ENCODE data around the gene PDE4D.
"Not testable (repeated sequence)": the region's sequence is repeated elsewhere in the genome, so short reads cannot be mapped to it uniquely, and the experiment has no call there.

PDE4D gene

DNA sequence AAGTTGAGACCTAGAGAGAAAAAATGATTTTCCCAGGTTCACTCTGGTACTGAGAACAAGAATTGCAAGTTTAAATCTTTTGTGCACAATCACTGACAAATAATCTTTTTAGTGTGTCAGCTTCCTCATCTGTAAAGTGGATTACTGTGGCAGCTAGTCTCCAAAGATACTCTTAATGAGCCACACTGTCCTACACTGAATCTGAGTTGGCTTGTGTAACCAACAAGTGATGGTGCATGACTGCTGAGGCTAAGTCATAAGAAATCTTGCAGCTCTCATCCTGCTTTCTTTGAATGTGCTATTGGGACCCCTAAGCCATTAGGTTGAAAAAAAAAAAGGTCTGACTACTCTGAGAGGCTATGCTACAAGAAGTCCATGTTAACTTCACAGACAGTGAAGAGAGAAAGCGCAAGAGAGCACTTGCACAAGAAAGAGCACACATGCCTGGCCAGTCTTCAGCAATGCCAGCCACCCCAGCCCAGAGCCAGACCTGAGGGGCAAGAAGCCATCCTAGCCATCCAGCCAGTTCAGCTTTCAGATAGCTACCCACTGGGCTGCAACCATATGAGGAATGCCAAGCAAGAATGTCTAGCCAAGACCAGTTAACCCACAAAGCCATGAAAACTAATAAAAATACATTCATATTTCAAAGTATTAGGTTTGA lies 891.2 kb downstream of the PDE4D start:
- DNase-seq (ENCODE audit: low read depth): no peak

DNA sequence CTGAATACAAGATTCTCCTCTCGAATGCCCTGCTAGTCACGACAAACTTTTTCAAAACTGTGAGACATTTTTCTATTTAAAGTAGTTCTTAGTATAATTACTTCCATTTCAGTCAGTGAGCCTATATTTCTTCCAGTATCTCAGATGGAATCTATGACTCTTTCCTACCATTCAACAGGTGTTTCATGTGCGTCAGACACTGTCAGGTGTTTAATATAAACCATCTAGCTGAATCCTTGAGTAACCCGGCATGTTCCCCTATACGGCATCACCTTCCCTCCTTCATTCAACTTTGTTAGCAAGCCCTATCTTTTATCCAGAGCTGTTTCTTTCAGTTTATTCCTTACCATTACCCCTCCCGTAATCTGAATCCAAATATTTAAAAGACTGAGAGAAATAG lies 891.8 kb downstream of the PDE4D start:
- no peak for DNase-seq (ENCODE audit: low read depth)

DNA sequence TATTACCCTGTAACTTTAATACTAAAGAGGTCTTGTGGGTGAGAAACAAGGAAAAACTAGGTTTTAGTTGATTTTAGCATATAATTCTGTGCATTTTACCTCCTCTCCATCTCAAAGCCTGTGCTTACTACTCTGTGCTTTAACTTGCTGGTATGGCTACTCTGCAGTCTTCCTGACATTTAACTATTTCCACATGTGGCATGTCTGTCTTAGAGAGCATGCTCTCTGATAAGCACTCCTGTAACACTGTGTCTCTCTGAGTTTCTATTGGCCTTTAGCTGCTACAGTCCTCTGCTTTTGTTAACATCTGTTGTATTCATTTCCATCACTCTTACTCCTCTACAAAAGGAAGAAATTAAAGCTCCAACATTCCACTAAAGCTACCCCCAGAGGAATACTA lies 892.4 kb downstream of the PDE4D start:
- DNase-seq (ENCODE audit: low read depth): no peak

DNA sequence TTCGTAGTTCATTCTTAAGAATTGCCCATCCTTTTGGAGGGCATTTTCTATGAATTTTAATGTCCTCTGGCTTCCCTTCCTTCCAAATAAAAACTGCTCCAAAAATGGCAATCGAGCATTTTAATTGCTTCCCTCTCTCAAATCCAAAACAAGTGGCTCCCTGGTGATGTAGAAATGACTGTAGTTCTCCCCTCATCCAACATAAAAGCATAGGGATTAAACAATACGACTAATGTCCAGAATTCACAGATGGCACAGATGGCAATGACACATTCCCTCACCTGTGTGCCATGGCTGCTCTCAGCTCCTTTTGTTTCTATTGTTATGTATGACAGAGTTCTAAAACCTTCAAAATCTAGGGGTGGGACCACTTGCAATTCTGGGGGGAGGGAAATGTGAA lies 893.3 kb downstream of the PDE4D start:
- no peak for DNase-seq (ENCODE audit: low read depth)

DNA sequence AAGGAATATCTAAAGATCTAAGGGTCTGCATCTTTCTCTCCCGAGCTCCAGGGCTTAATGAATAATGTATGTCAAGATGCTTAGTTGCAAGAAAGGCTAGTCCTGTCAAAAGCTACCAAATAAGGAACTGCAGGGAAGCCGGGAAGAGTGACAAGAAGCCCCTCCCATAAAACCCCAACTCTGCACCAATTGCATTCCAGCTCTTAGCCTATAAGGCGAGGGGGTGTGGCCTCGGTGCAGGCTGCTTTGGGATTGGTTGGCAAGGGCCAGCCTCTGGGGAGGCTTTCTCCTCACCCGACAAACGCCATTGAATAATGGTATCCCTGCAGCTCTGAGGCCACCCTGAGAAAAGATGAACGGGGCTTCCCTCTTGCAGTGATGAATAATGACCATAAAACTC lies 893.7 kb downstream of the PDE4D start:
- no peak for DNase-seq (ENCODE audit: low read depth)

DNA sequence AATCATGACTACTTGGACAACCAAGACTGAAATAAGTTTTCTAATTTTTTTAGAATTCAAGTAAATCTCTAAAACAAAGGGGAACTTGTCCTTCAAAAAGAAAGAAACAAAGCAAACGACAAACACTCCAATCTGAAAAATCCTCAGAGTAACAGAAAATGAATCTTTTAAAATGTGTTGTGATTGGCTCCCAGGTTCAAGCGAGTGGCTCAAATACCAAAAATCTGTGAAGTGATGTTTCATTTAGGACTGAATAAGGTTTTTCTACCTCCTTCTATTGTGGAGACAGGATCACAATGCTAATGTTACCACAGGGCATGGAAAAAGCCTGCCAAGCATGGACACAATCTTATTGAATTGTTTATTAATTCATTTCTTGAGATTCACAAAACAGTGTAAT lies 895.0 kb downstream of the PDE4D start:
- no peak for DNase-seq (ENCODE audit: low read depth)

DNA sequence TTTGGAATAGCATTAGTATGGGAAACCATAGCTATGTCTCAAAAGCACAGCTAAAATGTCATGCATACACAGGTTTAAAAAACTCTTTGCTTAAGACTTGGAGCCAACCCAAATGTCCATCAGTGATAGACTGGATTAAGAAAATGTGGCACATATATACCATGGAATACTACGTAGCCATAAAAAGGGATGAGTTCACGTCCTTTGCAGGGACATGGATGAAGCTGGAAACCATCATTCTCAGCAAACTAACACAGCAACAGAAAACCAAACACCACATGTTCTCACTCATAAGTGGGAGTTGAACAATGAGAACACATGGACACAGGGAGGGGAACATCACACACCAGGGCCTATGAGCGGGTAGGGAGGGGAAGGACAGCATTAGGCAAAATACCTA lies 897.7 kb downstream of the PDE4D start:
- DNase-seq (ENCODE audit: low read depth): not testable (repeated sequence)

DNA sequence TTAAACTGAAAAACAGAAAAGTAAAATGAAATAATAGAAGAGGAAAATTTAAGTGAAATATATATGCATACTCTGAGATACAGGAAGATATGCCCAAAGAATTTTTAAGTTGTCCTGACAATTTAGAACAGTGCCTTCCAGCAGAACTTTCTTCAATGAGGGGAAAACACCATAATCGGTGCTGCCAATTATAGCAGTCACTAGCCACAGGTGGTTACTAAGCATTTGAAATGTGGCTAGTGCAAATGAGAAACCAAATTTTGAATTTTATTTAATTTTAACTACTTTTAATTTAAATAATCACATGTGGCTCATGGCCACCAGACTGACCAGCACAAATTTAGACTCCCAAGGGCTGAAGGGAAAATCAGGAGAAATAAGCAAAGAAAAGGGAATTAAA lies 900.1 kb downstream of the PDE4D start:
- DNase-seq (ENCODE audit: low read depth): no peak

DNA sequence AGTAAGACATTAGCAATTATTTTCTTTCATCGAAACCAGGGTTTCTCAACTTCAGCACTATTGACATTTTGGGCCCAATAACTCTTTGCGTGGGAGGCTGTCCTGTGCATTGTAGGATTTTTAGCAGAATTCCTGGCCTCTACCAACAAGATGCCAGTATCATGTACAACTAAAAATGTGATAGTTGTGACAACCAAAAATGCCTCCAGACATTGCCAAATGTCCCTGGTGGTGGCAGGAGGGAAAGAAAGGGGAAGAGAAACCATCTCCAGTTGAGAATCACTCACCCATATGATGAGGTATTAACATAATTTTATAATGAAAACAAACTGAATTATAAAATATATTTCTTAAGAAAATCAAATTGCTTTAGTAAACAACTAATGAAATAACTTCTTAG lies 904.6 kb downstream of the PDE4D start:
- DNase-seq (ENCODE audit: low read depth): no peak

DNA sequence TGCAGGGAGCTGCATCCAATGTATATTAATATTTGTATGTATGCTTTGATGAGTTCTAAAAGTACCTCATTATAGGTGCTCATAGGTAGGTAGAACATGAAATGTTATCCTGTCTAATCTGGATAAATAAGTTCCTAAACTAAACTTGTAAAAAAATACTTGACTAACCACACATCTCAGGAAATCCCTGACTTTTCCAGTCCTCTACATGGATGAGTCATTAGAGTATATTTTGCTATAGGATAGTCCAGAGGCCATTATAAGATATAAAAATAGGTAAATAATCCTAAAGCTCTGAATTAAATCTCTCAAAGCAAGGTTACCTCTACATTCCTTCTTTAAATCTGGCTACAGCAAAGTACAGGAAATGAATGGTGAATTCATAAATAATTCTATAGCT lies 906.3 kb downstream of the PDE4D start:
- no peak for DNase-seq (ENCODE audit: low read depth)

DNA sequence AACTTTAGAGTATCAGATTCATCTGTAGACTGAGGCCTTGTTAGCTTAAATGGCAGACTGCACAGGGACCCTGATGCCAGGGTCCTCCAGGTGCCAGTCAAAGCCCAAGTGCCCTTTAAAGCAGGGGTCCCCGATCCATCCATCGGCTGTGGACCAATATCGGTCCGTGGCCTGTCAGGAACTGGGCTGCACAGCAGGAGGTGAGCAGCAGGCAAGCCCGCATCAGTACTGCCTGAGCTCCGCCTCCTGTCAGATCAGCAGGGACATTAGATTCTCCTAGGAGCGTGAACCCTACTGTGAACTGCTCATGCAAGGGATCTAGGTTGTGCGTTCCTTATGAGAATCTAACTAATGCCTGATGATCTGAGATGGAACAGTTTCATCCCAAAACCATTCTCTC lies 907.2 kb downstream of the PDE4D start:
- DNase-seq (ENCODE audit: low read depth): no peak

DNA sequence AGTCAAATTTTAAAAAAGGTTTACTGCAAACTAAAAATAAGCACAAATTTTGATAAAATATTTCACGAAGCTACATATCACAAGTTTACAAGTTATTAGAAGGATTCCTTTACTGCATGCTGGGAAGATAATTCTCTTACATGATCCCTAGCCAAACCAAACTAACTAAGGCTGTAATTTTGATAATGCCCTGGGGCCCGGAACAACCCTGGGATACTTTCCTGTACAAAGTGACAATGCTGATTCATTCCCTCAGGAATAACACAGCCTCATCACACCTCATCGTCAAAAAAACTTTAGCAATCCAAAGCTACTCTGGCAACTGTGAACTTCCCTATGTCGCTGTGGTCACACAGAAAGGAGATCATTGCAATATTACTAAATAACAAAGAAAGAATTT lies 907.8 kb downstream of the PDE4D start:
- DNase-seq (ENCODE audit: low read depth): no peak

DNA sequence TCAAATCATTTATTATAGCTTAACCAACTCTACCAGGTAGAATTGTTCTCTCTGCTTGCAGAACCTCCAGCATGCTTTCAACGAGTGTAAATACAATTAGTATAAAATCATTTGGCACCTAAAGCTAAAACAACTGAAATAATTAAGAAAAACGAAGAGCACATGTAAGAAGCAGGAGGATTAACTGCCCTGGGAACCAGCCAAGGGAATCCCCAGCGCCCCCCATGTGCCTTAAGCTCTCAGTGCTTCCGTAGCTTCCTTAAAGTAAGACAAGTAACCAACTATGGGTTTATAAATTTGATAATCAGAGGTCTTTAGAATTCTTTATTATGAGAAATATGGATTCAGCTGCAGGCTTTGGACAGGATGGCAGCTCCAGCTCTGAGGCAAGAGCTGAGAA lies 908.2 kb downstream of the PDE4D start:
- DNase-seq (ENCODE audit: low read depth): no peak

DNA sequence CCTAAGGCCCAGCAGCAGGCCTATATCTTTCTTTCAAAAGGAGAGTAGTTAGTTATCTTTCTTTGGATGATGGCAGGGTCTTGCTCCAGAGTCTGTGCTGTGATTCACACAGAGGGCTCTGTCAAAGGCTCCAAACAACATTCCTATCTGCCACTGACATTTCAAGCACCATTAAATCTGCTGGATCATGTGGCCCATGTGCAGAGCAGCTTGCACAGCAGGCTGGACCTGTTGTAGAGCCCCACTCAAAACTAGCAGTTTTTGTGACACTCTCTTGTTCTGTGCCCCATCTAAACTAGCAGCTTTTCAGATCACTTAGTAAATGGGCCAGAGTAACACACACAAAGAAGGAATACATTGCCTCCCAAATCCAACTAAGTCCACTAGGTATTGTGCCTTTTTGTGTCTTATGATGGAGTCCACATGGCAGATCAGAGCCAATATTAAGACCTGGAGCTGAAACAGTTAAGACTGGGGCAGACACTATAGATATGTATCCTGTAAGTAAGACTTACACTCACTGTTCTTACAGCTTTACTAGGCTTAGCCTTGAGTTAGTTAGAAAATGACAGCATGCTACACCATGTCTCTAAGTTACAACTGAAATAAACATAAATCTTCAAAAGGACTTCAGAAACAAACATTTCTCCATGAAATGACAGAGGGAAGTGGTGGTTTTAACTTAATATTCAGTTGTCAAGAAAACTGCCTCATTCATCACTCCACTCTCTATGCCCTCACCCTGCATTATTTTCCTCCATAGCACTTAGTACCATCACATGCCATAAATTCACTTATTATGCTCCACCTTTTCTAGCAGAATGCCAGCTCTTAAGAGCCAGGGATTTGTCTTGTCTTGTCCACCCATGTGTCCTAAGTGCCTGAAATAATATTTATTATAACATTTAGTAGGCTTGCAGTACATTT lies 909.7 kb downstream of the PDE4D start:
- DNase-seq (ENCODE audit: low read depth): no peak

DNA sequence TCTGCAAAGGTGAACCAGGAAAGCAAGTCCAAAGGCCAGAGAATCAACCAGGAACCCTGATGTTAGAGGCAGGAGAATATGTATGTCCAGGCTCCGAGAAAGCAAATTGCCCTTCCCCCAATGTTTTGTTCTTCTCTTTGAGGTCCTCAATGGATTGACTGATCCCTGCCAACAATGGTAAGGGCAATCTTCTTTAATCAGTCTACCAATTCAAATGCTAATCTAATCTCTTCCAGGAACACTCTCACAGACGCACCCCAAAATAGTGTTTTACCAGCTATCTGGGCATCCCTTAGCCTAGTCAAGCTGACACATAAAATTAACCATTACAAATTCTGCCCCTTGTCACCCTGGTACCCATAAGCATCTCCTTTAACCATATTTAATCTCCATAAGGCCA lies 912.6 kb downstream of the PDE4D start:
- no peak for DNase-seq (ENCODE audit: low read depth)

DNA sequence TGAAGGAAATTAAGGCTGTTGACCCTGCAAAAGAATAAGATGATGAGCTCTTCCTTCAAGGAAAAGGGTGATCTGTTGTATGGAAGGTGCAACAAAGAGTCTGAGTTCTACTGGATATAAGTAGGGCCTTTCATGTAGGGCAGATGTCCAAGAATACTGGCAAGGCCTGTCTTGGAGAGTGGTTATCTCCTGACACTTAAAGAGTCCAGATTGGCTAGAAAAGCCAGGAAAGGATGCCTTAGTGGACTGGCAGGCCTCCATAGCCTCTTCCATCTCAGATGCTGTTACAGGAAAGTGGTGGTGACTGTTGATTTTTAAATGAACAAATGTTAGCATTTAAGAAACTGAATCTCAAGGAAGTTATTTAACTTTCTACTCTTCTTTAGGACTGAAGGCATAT lies 914.4 kb downstream of the PDE4D start:
- DNase-seq (ENCODE audit: low read depth): no peak

DNA sequence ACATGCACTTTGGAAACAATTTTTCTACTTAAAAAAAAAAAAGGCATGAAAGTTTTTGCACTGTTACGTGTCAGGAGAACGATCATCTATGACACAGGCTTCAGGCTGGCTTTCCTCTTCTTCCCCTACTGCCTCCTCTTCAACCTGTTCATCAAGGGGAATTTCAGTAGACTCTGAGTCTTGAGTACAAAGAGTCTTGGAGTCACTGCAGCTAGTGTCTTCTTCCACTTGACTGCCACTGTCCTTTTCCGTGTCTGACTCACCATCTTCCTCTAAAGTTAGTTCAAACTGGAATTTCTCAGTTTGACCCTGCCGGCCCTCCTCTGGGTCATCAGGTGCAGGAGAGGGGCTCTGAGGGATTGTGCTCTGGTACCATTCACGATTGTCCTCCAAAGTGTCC lies 918.9 kb downstream of the PDE4D start:
- no peak for DNase-seq (ENCODE audit: low read depth)

DNA sequence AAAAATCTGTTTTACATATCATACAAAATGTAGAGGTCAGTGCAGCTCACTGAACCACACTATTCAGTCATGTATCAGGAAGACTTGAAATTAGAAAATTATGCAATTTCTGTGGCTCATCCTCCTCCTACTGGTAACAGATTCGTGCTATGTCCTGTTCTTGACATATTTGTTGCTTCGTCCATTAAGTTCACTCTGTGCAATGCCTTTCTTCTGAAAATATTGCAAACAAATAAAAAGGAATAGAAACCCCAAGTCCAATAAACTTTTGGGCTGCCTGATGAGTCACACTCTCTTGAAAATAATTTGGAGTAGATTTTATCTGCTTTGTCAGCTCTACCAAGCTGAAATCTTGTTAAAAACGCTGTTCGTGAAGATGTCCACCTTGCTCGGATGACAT lies 919.4 kb downstream of the PDE4D start:
- DNase-seq (ENCODE audit: low read depth): no peak

DNA sequence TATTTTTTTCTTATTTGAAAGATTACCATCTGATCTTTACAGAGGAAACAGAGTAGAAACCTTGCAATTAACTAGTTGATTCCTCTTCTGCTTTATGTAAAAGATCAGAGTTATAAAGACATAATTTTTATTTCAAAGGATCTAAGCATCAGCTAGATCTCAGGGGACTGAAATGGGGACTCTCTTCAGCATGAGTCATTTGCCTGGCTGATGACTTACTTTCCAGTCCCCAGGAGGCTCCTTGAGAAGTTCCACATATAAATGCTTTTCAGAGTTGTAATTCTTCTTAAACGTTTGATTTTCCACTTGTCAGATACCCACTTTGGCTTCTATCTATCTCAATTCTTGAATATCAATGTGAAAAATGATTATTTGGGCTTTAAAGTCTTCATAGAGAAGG lies 921.2 kb downstream of the PDE4D start:
- no peak for DNase-seq (ENCODE audit: low read depth)

DNA sequence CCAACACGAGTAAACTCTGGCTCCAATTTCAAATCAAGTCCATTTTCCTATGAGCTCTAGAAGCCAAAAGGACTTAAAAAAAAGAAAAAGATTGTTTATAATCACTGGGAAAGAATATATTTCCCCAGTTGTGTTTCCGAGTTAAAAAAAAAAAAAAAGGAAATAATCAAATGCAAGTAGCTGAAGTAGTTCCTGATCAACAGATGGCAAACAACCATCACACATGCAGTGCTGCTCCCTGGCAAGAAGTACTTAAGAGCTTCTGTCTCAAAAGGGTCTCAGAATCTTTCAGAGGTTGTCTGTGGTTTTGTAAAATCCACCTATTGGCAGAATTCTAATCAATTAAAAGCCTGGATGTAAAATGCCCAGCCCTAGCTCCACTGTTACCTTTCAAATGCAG lies 922.8 kb downstream of the PDE4D start:
- DNase-seq (ENCODE audit: low read depth): no peak

DNA sequence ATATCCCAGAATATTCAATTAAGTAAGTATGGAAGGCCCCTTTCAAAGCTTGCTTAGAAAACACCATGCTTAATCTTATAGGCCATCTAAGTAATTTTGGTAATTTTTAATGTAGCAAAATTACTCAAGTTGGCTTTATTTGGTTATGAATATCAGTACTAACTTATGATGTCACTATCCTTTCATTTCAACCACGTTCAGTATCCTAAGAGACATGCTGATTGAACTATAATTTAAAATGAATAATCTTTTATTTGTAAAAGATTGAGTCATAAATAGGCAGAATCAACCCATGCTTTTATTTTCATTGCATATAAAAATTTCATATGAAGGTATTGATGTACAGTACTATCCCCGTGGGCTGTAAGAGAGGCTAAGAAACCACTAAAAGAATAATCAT lies 923.7 kb downstream of the PDE4D start:
- DNase-seq (ENCODE audit: low read depth): no peak

DNA sequence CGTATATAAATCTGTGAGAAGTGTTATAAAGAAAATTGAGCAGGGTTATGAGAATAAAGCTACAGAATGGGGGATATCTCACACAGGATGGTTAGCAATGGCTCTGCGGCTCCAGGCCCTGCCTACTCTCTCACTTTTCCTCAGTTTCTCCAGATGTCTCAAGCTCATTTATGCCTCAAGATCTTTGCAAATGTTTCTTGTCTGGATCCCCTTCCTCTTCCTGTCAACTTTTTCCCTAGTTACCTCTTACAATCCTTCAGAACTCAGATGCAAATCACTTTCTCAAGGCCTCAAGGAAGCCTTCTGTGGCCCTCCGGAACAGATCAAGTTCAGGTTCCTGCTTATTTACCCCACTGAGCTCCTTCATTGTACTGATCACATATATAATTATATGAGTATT lies 924.3 kb downstream of the PDE4D start:
- DNase-seq (ENCODE audit: low read depth): no peak

DNA sequence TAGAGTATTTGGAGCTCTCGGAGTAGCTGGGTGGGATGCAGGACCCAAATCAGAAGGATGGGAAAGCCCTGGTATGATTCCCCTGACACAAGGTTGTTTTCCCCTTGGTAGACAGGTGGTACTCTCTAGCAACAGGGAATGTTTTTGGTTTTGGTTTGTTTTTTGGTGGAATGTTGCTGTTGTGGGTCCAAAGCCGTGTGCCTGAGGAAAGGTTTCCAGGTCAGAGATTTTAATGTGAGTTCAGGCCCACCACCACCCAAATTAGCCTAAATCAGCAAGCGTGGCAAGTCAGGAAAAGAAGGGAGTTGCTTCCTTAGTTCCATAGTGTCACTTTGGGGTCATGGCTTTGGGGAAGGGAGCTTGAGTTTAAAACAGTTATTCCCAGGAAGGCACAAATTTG lies 925.2 kb downstream of the PDE4D start:
- no peak for DNase-seq (ENCODE audit: low read depth)

Measured in T follicular helper cell (primary cell).